ENCODE results near the gene HLF. TPM values are rescaled to one million over a fixed set of nuclear protein-coding genes. Genes with fewer than 3 reads are reported as not detected.

The HLF gene
- total and polyA plus RNA-seq, 2 of the 4 experiments (the other 2 are of a cell fraction), result 0.18 TPM; not detected in 1

- Histone ChIP-seq H4K5ac (ENCODE audit: low read depth, low read length) (no peak overlapping the region), H3K18ac (ENCODE audit: low read depth, low read length) (no peak overlapping the region), H2AFZ (replicated peaks; ENCODE audit: low read length, poor library complexity) (no peak overlapping the region), H3K56ac (ENCODE audit: extremely low read depth, insufficient read depth, low read length) (no peak overlapping the region), H2AK5ac (ENCODE audit: low read depth, low read length) (no peak overlapping the region), H3K9me1 (ENCODE audit: insufficient read depth, low read length) (no peaks in the 10 kb centered on the region), H3K4ac (ENCODE audit: low read depth, low read length) (no peak overlapping the region), H3K79me1 (ENCODE audit: low read depth in 1 of 2, low read length in 2 of 2) (no peaks in the 10 kb centered on the region), H3K23ac (ENCODE audit: low read depth, low read length) (no peak overlapping the region), H4K91ac (ENCODE audit: insufficient read depth, low read depth, low read length) (no peak overlapping the region), H3K4me2 (ENCODE audit: low read depth, low read length) (no peak overlapping the region), H3K9me3 (ENCODE audit: control insufficient read depth, insufficient read depth, low read length) (no peaks in the 10 kb centered on the region), H3K36me3 (ENCODE audit: control insufficient read depth, insufficient read depth, low read length) (no peaks in the 10 kb centered on the region), H2AK9ac (replicated peaks; ENCODE audit: low read depth, low read length, poor library complexity) (no peak overlapping the region), H2BK15ac (ENCODE audit: low read depth, low read length) (no peak overlapping the region), H3K14ac (replicated peaks; ENCODE audit: low read depth, low read length) (no peak overlapping the region), H2BK20ac (ENCODE audit: low read depth, low read length) (no peak overlapping the region), H2BK120ac (ENCODE audit: low read depth, low read length) (no peak overlapping the region), H2BK5ac (ENCODE audit: low read depth, low read length, poor library complexity, severe bottlenecking) (no peak overlapping the region), H4K20me1 (ENCODE audit: insufficient read depth, low read length) (no peaks in the 10 kb centered on the region), H3K9ac (ENCODE audit: low read depth, low read length) (no peak overlapping the region), H3K27me3 (ENCODE audit: control insufficient read depth, insufficient read depth, low read length) (peaks cover 12% of the 10 kb centered on the region), H3K4me1 (ENCODE audit: control insufficient read depth, insufficient read depth, low read length) (no peaks in the 10 kb centered on the region), H4K8ac (ENCODE audit: low read depth in 2 of 2, low read length in 2 of 2) (no peak overlapping the region), H3K27ac (ENCODE audit: insufficient read depth, low read length) (no peak overlapping the region), H3K4me3 (ENCODE audit: insufficient read depth, low read depth, low read length) (no peak overlapping the region)
- DNase-seq, result peak; percentile 27
- no peak for TF ChIP-seq MXI1 (IDR thresholded peaks at IDR 0.05; ENCODE audit: borderline replicate concordance, low read depth, low read length)
- TF ChIP-seq MAZ (IDR thresholded peaks at IDR 0.05; ENCODE audit: borderline replicate concordance, low read depth, low read length), result no peak
- no peak for TF ChIP-seq USF2 (IDR thresholded peaks at IDR 0.05; ENCODE audit: low read depth, low read length)
- no peak for TF ChIP-seq MAFK (IDR thresholded peaks at IDR 0.05; ENCODE audit: low read depth, low read length)
- no peak for TF ChIP-seq POLR2A (IDR thresholded peaks at IDR 0.05; ENCODE audit: low read depth, low read length)
- no peak for TF ChIP-seq SMC3 (IDR thresholded peaks at IDR 0.05; ENCODE audit: low read depth, low read length)
- no peak for TF ChIP-seq NFE2L2 (IDR thresholded peaks at IDR 0.05; ENCODE audit: low read depth, low read length)
- no peak for TF ChIP-seq RFX5 (IDR thresholded peaks at IDR 0.05; ENCODE audit: low read depth, low read length)
- TF ChIP-seq RAD21 (IDR thresholded peaks at IDR 0.05; ENCODE audit: low read length), result no peak
- dilution Hi-C loops (cut with HindIII; ENCODE audit: low sequenced_read_pairs, unreplicated experiment), result no loop called here
- POLR2A ChIA-PET (ENCODE audit: unreplicated experiment), result no interaction called here
- ATAC-seq (ENCODE audit: low read depth), result no peak
- in situ Hi-C loops (cut with MboI; ENCODE audit: low sequenced_read_pairs), result no loop called here
- no TSS peak for BruUV-seq (replicated peaks)
- no CpG with 5 or more reads among the region's 5 CpGs for WGBS, 2 experiments (ENCODE audit: extremely low coverage in 2 of 2, insufficient read length in 1 of 2)
- CTCF ChIA-PET, result no interaction called here
- intact Hi-C loops (cut with micrococcal nuclease), result no loop called here
Measured at GRCh38 chr17:55341432-55341831, 76.7 kb downstream of the HLF start.

Data from IMR-90 (cell line).